HG02981 (cell line): ENCODE results near the gene ARHGAP26.

Experiments
- ATAC-seq: cut with Tn5 transposase; IDR thresholded peaks from one replicate; pipeline ENCODE4 v1.9.1; 2021; ENCODE audit warnings: mild to moderate bottlenecking, moderate library complexity; ENCODE audit not compliant: unreplicated experiment

The ARHGAP26 gene

GRCh38 chr5:143004361-143005145 is 234.4 kb downstream of the ARHGAP26 start:
- peak; percentile 34 for ATAC-seq

- no peak for ATAC-seq
Measured at GRCh38 chr5:143006501-143006900, 236.3 kb downstream of the ARHGAP26 start.

- no peak for ATAC-seq
Measured at GRCh38 chr5:143008032-143008431, 237.9 kb downstream of the ARHGAP26 start.

GRCh38 chr5:143008809-143009521 is 238.8 kb downstream of the ARHGAP26 start:
- peak; percentile 84 for ATAC-seq

- no peak for ATAC-seq
Measured at GRCh38 chr5:143010351-143010750, 240.2 kb downstream of the ARHGAP26 start.

- no peak for ATAC-seq
Measured at GRCh38 chr5:143011585-143011984, 241.4 kb downstream of the ARHGAP26 start.

- ATAC-seq, result no peak
Measured at GRCh38 chr5:143013176-143013891, 243.2 kb downstream of the ARHGAP26 start.

- no peak for ATAC-seq
Measured at GRCh38 chr5:143014017-143014651, 244.0 kb downstream of the ARHGAP26 start.

GRCh38 chr5:143016777-143017516 is 246.8 kb downstream of the ARHGAP26 start:
- no peak for ATAC-seq

- ATAC-seq, result no peak
Measured at GRCh38 chr5:143017541-143017940, 247.4 kb downstream of the ARHGAP26 start.

GRCh38 chr5:143017992-143018391 is 247.8 kb downstream of the ARHGAP26 start:
- ATAC-seq, result no peak

- ATAC-seq, result no peak
Measured at GRCh38 chr5:143019157-143019556, 249.0 kb downstream of the ARHGAP26 start.

- ATAC-seq, result peak; percentile 89
Measured at GRCh38 chr5:143019614-143020515, 249.7 kb downstream of the ARHGAP26 start.

GRCh38 chr5:143021595-143021994 is 251.4 kb downstream of the ARHGAP26 start:
- no peak for ATAC-seq

- peak; percentile 50 for ATAC-seq
Measured at GRCh38 chr5:143023411-143024096, 253.4 kb downstream of the ARHGAP26 start.

GRCh38 chr5:143024228-143024920 is 254.2 kb downstream of the ARHGAP26 start:
- ATAC-seq, result no peak

- no peak for ATAC-seq
Measured at GRCh38 chr5:143025376-143025775, 255.2 kb downstream of the ARHGAP26 start.

- no peak for ATAC-seq
Measured at GRCh38 chr5:143025971-143026370, 255.8 kb downstream of the ARHGAP26 start.
